SK-N-MC (cell line): Measurements from ENCODE around the gene ANKRD23.

ENCODE experiments used
- EZH2 ChIP-seq: fragments of 200-600 bp; sonication (generic); IDR thresholded peaks from one replicate; pipeline ENCODE4 v1.6.1; 2017; ENCODE audit warnings: antibody characterized with exemption
- FOXP2 ChIP-seq: optimal IDR thresholded peaks from 2 replicates; pipeline ENCODE3; 2011; ENCODE audit warnings: mild to moderate bottlenecking, moderate library complexity; ENCODE audit not compliant: insufficient read depth; ENCODE audit errors: extremely low read length, control extremely low read depth
- POLR2AphosphoS5 ChIP-seq: IDR thresholded peaks from 2 replicates; pipeline ENCODE4 v1.6.1; 2012; ENCODE audit warnings: mild to moderate bottlenecking, low read depth, low read length, borderline replicate concordance

DNA sequence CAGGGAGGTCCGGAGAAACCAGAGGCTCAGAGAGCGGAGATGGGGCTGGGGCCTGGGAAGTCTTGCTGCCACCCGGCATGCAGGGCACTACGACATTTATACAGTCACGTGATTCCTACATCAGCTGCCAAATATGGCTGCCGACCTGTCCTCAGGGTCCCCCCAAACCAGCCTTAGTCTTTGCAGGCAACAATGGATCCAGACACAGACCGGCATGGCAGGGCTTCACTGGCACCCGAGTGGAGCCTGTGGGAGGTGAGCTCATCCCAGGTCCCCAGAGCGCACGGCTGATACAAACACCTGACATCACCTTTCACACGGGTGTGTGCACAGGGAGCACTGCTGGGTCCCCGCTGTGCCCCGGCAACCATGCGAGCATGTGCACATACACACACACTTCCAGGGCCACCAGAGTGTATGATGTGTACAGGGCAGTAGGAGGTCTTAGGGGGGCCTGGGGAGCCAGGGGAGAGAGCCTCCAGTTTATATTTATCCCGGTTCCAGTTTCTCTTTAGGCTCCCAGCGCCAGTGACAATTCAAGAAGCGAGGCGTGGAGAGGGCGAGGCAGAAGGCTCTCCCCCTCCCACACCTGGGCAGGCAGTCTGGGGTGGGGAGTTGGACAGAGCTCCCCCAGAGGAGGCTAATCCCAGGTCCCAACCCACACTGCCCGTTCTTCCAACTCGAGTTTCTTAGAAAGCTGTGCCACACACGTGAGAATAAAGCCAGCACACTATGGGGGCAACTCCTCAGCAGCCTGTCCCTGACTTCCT, 23.4 kb upstream of the ANKRD23 start:
- no peak for TF ChIP-seq EZH2
- no peak for TF ChIP-seq POLR2AphosphoS5
- no peak for TF ChIP-seq FOXP2
